GM21360 (cell line): Measurements from ENCODE around the gene RILPL1.
"Not testable (repeated sequence)": the region's sequence is repeated elsewhere in the genome, so short reads cannot be mapped to it uniquely, and the experiment has no call there.

Source experiments
- ATAC-seq: cut with Tn5 transposase; IDR thresholded peaks from one replicate; pipeline ENCODE4 v1.9.1; 2021; ENCODE audit warnings: mild to moderate bottlenecking, moderate library complexity; ENCODE audit not compliant: unreplicated experiment

RILPL1 gene

GRCh38 chr12:123497065-123497464, 36.5 kb downstream of the RILPL1 start:
- ATAC-seq = no peak

GRCh38 chr12:123494124-123494851, 39.2 kb downstream of the RILPL1 start:
- no peak for ATAC-seq

DNA sequence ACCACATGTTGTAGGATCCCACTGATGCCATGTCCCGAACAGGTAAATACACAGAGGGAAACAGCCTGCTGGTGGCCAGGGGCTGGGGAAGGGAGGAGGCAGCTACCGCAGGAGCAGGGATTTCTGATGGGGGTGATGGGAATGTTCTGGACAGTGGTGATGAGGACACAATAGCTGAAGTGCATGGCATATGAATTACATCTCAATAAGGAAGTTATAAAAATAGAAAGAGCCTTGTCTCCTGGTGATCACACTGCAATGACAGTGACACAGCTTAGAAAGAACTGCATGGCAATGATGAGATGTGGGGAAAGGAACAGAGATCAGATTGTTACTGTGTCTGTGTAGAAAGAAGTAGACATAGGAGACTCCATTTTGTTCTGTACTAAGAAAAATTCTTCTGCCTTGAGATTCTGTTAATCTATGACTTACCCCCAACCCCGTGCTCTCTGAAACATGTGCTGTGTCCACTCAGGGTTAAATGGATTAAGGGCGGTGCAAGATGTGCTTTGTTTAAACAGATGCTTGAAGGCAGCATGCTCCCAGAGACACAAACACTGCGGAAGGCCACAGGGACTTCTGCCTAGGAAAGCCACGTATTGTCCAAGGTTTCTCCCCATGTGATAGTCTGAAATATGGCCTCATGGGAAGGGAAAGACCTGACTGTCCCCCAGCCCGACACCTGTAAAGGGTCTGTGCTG, 41.0 kb downstream of the RILPL1 start:
- ATAC-seq = not testable (repeated sequence)

GRCh38 chr12:123491481-123491880, 42.0 kb downstream of the RILPL1 start:
- no peak for ATAC-seq

DNA sequence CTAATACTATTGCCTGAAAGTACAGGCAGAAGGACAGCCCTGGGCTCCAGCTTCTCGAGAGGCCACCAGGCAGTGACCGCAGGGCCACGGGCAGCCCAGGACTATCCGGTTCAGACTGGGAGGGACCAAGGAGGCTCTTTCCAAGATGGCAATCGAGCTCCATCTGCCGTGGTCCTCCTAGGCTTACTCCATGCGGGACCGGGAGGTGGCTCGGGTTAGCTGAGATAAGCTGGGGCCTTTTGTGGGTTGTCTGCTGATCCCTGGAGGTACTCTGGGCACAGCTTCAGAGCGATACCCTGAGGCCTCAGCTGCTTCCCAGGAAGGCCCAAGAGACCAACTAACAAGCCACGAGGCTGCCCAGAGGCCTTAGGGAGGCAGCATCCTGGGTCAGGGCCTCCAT, 42.5 kb downstream of the RILPL1 start:
- ATAC-seq = no peak

DNA sequence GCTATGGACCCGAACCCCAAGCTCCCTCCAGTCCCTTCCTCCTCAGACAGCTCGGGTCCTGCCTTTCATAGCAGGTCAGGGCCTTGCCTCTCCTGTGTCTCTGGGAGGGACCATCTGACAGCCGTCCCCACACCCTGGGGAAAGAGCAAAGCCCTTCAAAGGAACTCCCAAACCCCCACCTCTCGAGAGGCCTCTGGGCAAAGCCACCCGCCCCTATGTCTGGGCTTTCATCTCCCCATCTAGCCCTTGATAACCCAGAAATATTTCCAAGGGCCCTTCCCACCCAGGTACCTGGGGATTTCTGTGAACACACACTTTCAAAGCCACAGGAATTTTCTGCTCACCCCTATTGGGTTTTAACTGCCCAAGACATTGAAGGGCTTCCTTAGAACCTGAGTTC, 43.4 kb downstream of the RILPL1 start:
- no peak for ATAC-seq

GRCh38 chr12:123489580-123489979, 43.9 kb downstream of the RILPL1 start:
- ATAC-seq = no peak

DNA sequence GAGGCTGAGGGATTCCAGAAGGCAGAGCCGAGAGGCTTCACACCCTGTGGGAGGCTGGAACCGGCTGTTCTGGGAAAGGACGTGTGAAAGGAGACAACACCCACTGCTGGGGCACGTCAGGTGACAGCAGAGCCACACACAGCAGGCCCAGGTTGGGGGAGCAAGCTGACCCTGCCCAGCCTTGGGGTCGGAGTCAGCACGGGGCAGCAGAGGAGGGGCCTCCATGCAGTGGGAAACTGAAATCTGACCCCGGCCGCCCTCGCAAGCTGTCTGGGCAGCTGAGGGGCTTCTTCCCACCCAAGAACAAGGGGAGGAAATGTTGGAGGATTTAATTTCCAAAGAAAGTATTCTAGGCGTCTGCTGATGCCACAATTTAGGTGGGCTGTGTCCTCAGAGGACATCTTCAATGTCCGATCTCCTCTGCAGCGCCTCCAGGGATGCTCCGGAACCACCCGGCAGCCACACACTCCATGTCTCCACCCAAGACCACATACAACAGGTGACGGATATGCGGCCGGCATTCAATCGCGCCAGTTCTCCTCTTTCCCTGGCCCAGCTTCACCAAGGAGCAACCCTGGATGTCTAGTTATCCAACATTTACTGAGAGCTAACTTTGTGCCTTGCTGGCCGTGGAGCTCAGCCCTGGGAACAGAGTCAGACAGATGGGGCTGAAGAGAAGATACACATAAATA, 44.8 kb downstream of the RILPL1 start:
- ATAC-seq = no peak

DNA sequence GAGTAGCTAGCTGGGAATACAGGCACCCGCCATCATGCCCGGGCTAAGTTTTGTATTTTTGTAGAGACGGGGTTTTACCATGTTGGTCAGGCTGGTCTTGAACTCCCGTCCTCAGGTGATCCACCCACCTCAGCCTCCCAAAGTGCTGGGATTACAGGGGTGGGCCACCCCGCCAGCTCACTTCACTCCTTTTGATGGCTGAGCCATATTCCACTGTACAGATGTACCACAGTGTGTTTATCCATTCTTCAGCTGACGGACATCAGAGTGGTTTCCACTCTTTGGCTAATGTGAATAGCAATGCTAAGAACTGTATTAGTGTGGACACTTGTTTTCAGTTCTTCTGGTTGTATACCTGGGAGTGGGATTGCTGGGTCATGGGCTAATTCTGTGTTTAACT, 46.1 kb downstream of the RILPL1 start:
- ATAC-seq = no peak

GRCh38 chr12:123485756-123486155, 47.8 kb downstream of the RILPL1 start:
- no peak for ATAC-seq

DNA sequence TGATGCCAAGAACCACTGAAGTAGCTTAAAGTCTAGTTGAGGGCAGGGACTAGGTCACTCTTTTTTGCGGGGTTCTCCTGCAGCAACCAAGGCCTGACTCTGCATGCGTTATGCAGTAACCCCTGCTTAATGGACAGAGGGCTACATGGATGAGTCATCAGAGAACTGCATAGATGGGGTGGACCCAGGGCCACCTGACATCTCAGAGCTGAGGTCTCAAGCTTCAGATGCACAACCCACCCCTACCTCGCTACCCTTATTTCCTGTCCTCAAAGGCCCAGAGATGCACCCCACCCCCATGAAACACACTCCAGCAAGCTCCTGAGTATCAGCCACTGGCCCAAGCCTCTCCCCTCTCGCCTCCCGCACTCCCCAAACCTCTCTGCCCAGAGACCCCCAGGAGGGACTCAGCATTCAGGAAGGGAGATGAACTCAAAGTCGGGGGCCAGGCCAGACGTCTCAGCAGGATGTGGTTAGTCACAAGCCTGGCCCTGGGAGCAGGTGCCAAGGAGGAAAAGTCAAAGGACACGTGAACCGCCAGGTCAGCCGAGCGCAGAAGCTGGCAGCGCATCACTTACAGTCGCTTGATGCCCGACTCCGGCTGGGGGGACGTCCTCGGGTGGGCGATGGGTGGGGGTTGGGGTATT, 49.8 kb downstream of the RILPL1 start:
- no peak for ATAC-seq

DNA sequence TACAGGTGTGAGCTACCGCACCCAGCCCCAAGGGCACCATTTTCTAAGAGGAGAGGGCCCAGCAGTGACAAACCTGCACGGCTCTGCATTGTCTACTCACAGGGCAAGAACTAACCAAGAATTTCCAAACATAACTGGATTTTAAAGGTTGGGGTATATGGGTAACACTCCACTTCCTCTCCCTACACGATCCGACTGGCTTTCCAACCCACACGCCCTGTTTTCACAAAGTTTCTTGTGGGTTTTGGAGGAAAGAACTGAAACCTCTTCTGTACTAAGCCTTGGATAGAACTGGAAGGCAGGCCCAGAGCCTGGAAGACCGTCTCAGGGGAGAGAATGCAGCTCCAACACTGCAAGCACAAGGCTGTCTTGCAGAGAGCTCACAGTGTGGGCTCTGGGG, 50.6 kb downstream of the RILPL1 start:
- ATAC-seq = no peak

- ATAC-seq = not testable (repeated sequence)
Observed at GRCh38 chr12:123481251-123481650, 52.3 kb downstream of the RILPL1 start.

DNA sequence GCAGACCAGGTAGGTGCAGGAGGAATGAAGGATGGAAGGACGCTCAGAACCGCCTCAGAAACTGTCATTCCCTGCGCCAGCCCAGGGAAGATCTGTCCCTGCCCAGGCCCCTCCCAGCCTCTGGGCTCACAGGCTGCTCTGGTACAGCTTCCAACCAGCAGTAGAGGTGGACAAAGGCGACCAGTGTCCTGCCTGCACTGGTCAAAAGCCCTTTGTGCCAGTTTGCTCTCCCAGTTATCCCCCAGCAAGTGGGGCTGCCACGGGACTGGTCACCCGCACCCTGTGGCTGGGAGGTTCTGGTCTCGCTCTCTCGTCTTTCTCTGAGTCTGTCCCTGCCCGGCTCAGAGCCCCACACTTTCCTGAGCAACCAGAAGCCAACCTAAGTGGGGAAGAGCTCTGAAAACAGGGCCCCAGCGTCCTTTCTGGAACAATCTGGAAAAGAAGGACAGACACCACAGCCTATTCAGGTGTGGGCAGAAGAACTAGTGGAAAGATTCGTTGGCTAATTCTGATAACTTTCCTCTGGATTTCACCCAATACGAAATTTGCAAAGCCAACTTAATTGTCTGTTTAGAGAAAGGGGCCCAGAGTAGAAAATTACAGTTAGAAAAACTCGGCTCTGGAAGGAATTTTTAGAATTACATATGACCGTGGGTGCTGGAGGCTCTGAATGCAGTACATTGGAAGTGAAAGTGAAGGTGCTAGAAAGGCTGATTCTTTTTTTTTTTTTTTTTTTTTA, 53.9 kb downstream of the RILPL1 start:
- no peak for ATAC-seq

GRCh38 chr12:123478762-123479161, 54.8 kb downstream of the RILPL1 start:
- no peak for ATAC-seq

DNA sequence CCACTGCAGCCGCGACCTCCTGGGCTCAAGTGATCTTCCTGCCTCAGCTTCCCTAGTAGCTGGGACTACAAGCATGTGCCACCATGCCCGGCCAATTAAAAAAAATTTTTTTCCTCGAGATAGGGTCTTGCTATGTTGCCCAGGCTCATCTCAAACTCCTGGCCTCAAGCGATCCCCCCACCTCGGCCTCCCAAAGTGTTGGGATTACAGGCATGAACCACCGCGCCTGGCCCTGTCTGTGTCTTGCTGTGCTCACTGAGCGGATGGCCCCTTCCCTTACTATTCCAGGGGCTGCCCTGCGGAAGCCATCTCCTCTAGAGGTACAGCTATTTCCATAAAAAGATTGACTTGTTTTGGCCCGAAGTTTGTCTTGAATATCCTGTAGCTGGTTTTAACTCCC, 55.5 kb downstream of the RILPL1 start:
- no peak for ATAC-seq

GRCh38 chr12:123475246-123475703, 58.2 kb downstream of the RILPL1 start:
- no peak for ATAC-seq

GRCh38 chr12:123474485-123475245, 58.9 kb downstream of the RILPL1 start:
- no peak for ATAC-seq

DNA sequence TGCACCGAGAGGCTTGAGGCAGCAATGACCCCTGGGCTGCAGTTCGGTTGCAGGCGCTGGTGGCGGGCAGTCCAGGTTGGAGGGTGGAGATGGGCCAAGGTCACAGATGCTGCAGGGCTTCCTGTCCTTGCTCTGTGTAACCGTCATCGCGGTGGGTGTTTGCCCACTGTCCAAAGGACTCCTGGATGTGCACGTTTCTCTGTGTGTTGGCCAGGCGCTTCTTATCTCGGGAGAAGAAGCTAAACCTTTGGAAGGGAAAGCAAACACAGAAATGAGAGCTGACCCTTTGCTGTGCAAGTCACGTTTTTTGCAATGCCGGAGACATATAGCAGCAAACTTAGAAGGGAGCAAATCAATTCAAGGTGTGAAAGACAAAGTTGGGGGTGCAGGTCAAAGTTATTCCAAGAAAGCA, 61.1 kb downstream of the RILPL1 start:
- ATAC-seq = no peak
